ENCODE measurements around the gene ANTXRL. TPM values are rescaled to one million over a fixed set of nuclear protein-coding genes. Genes with fewer than 3 reads are reported as not detected.
"Not testable (repeated sequence)": the region's sequence is repeated elsewhere in the genome, so short reads cannot be mapped to it uniquely, and the experiment has no call there.

ANTXRL gene
- total RNA-seq, 2 donors from 2014 or later = not detected

DNA sequence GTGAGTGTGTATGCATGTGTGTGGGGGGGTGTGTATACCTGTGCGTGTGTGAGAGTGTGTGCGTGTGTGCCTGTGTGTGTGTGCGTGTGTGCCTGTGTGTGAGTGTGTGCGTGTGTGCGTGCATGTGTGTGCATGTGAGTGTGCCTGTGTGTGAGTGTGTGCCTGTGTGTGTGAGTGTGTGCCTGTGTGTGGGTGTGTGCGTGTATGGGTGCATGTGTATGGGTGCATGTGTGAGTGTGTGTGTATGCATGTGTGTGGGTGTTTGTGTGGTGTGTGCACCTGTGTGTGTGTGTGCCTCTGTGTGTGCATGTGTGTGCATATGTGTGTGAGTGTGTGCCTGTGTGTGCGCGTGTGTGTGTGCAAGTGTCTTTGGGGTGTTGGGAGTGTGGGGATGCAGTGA is 6.4 kb downstream of the ANTXRL start:
- no peak overlapping the region for H3K9ac ChIP-seq (ENCODE audit: low read depth in 2 of 2, low read length in 2 of 2)
- no peak for DNase-seq
- H3K27ac ChIP-seq = no peak overlapping the region
- TF ChIP-seq, protein P1, sequence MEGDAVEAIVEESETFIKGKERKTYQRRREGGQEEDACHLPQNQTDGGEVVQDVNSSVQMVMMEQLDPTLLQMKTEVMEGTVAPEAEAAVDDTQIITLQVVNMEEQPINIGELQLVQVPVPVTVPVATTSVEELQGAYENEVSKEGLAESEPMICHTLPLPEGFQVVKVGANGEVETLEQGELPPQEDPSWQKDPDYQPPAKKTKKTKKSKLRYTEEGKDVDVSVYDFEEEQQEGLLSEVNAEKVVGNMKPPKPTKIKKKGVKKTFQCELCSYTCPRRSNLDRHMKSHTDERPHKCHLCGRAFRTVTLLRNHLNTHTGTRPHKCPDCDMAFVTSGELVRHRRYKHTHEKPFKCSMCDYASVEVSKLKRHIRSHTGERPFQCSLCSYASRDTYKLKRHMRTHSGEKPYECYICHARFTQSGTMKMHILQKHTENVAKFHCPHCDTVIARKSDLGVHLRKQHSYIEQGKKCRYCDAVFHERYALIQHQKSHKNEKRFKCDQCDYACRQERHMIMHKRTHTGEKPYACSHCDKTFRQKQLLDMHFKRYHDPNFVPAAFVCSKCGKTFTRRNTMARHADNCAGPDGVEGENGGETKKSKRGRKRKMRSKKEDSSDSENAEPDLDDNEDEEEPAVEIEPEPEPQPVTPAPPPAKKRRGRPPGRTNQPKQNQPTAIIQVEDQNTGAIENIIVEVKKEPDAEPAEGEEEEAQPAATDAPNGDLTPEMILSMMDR (IDR thresholded peaks at IDR 0.05) = no peak
- no peaks in the 10 kb centered on the region for H3K9me3 ChIP-seq
- intact Hi-C loops (cut with DNase I) = no loop called here
- no peaks in the 10 kb centered on the region for H3K36me3 ChIP-seq
- H3K4me3 ChIP-seq = no peak overlapping the region
- no peaks in the 10 kb centered on the region for H3K27me3 ChIP-seq
- H3K4me1 ChIP-seq = no peaks in the 10 kb centered on the region

DNA sequence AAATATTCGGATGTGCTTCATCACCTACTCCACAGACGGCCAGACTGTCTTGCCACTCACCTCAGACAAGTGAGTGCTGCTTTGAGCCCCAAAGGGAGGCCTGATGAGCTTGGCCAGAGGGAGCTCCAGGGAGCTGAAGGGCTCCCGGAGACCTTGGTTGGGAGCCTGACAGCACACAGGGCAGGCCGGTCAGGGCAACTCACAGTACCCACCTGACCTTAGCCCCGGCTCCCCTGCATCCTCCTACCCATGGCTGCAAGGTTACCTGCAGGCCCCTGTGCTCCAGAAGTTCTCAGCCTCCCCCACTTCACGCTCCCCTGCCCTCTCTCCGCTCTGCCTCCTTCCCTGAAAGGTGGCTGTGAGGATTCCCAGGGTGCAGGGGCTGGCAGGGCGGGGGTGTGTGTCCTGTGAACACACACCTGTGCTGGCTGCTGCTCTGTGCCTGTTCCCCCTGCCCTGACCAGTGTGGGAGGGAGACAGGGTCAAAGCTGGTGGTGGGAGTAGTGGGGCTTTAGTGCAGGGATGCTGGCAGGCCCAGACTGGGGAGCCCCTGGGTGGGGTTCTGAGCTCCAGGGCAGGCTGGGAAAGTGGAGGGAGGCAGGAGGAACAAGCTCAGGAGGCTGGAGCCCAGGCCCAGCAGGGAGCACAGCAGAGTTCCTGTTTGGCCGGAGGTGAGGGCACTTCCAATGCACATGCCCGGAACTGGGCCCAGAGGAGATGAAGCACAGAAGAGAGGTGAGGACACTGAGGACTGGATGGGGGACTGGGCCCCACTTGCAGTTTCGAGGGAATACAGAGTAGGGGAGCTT is 7.2 kb downstream of the ANTXRL start:
- Histone ChIP-seq H3K4me1 (no peaks in the 10 kb centered on the region), H3K9me3 (no peaks in the 10 kb centered on the region), H3K36me3 (no peaks in the 10 kb centered on the region), H3K9ac (ENCODE audit: low read depth in 2 of 2, low read length in 2 of 2) (no peak overlapping the region), H3K27me3 (no peaks in the 10 kb centered on the region), H3K27ac (no peak overlapping the region), H3K4me3 (no peak overlapping the region)
- TF ChIP-seq, protein P1 (IDR thresholded peaks at IDR 0.05) = peak; percentile 8
- intact Hi-C loops (cut with DNase I) = no loop called here
- DNase-seq = no peak

DNA sequence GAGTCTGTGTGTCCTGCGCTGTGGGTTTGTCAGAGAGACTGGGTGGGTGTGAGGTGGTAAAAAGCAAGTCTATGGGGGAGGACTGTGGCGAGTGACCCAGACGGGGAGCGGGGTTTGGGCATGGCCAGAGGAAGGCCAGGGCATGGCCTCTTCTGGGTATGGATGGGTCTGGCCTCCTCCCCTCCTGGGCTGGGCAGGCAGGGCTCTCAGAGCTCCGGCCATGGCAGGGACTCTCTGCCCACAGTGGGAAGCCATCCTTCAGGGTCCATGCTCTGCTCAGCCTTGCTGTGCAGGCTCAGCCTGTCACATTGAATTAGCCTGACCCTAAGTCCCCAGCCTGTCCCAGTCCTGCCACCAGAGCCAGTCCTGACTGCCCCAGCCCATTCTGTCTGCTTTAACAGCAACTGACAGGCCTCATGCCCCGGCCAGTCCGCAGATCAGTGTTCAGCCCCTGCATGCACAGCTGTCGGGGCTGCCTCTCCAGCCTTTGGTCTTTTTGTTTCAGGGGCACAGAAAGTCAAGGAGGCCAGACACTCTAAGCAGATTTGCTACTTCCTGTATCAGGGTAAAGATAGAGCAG is 7.9 kb downstream of the ANTXRL start:
- intact Hi-C loops (cut with DNase I) = no loop called here
- no peak for DNase-seq

DNA sequence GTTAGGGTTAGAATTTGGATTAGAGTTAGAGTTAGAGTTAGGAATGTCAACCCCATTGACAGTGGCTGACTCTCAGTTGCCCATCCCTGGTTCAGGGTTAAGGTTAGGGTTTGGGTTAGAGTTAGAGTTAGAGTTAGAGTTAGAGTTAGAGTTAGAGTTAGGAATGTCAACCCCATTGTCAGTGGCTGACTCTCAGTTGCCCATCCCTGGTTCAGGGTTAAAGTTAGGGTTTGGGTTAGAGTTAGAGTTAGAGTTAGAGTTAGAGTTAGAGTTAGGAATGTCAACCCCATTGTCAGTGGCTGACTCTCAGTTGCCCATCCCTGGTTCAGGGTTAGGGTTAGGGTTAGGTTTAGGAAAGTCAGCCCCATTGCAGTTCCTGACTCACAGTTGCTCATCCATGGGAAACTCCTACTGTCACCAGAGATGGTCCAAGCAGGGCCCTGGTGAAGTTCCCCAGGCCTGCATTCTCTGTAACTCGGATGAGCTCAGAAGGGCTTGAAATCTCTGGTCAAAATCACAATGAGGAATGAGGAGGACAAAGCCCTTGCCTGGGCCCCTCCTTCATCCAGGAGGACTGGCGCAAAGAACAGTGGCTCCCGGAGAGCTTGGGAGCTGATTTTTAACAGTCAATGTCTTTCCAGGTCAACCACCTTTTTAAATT is 8.7 kb downstream of the ANTXRL start:
- H3K4me1 ChIP-seq; H3K4me3 ChIP-seq; H3K27ac ChIP-seq; H3K9me3 ChIP-seq; intact Hi-C loops (cut with DNase I); DNase-seq; H3K27me3 ChIP-seq; H3K36me3 ChIP-seq; H3K9ac ChIP-seq (ENCODE audit: low read depth in 2 of 2, low read length in 2 of 2): not testable (repeated sequence)

More for the DNA sequence above, 7.9 kb downstream of the ANTXRL start:
- no peak overlapping the region for H3K27ac ChIP-seq
- no peak overlapping the region for H3K9ac ChIP-seq (ENCODE audit: low read depth in 2 of 2, low read length in 2 of 2)
- TF ChIP-seq, protein P1 (IDR thresholded peaks at IDR 0.05) = no peak
- H3K4me1 ChIP-seq = no peaks in the 10 kb centered on the region
- H3K36me3 ChIP-seq = no peaks in the 10 kb centered on the region
- no peak overlapping the region for H3K4me3 ChIP-seq
- H3K27me3 ChIP-seq = no peaks in the 10 kb centered on the region
- no peaks in the 10 kb centered on the region for H3K9me3 ChIP-seq

DNA sequence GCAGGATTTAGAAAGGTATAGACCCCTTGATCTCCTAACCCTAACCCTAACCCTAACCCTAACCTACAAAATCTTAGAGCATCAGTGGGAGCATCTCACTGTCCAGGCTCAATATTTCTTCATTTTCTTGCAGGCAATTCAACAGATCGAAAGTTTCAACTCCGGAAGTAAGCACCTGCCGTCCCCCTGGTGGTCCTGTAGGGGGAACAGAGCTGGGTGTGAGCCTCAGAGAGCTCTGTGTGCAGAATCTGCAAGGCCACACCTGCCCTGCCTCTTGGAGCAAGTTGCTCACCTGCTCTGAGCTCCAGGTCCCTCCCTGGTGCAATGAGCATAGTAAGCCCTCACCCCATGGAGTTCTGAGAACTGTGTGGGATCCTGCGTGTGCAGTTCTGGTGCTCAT is 9.3 kb downstream of the ANTXRL start:
- H3K36me3 ChIP-seq; H3K4me1 ChIP-seq; H3K4me3 ChIP-seq; H3K27me3 ChIP-seq; intact Hi-C loops (cut with DNase I); H3K27ac ChIP-seq; H3K9ac ChIP-seq (ENCODE audit: low read depth in 2 of 2, low read length in 2 of 2); DNase-seq; H3K9me3 ChIP-seq: not testable (repeated sequence)

DNA sequence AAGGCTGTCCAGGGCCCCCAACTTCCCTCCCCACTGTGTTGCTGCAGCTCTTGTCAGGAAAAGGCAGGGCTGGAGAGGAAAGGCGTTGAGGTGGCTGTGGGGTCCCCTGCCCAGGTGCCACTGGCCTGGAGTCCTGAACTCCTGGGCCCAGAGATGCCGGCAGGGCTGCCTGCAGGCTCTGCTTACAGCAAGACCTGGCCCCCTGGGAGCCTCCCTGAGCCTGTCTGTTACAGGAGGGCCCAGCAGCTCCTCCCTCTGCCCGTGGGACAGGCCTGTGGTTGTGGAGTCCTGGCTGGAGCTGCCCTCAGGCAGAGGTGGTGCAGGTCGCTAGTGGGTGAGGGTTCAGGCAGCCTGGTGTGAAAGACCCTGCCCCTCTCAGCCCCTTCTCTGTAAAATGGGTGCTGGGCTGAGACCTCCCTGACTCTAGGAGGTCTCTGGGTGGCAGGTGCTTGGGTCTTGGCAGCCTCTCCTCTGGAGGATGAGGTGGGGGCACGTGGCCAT is 9.9 kb downstream of the ANTXRL start:
- no peak overlapping the region for H3K27ac ChIP-seq
- no peaks in the 10 kb centered on the region for H3K27me3 ChIP-seq
- intact Hi-C loops (cut with DNase I) = no loop called here
- DNase-seq = no peak
- H3K9ac ChIP-seq (ENCODE audit: low read depth in 2 of 2, low read length in 2 of 2) = no peak overlapping the region
- TF ChIP-seq, protein P1 (IDR thresholded peaks at IDR 0.05) = no peak
- H3K4me1 ChIP-seq = no peaks in the 10 kb centered on the region
- H3K9me3 ChIP-seq = no peaks in the 10 kb centered on the region
- H3K36me3 ChIP-seq = no peaks in the 10 kb centered on the region
- no peak overlapping the region for H3K4me3 ChIP-seq
